ENCODE measurements around the gene GALNT4.

GRCh38 chr12:89573051-89573810 is 48.6 kb upstream of the GALNT4 start:
- TF ChIP-seq, protein P1, sequence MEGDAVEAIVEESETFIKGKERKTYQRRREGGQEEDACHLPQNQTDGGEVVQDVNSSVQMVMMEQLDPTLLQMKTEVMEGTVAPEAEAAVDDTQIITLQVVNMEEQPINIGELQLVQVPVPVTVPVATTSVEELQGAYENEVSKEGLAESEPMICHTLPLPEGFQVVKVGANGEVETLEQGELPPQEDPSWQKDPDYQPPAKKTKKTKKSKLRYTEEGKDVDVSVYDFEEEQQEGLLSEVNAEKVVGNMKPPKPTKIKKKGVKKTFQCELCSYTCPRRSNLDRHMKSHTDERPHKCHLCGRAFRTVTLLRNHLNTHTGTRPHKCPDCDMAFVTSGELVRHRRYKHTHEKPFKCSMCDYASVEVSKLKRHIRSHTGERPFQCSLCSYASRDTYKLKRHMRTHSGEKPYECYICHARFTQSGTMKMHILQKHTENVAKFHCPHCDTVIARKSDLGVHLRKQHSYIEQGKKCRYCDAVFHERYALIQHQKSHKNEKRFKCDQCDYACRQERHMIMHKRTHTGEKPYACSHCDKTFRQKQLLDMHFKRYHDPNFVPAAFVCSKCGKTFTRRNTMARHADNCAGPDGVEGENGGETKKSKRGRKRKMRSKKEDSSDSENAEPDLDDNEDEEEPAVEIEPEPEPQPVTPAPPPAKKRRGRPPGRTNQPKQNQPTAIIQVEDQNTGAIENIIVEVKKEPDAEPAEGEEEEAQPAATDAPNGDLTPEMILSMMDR (conservative IDR thresholded peaks at IDR 0.05; ENCODE audit: low read length) = no peak
- TF ChIP-seq EZH2phosphoT487 (IDR thresholded peaks at IDR 0.05; ENCODE audit: borderline replicate concordance) = no peak
